HUDEP-2 (cell line): Measurements from ENCODE around the gene ANKRD40CL.

Experiments used
- DNase-seq, 76 experiments: peaks; one replicate each; lab custom pipeline; 2025; ENCODE audit not compliant: unreplicated experiment in 76 of 76; lab: John Stamatoyannopoulos, UW

Gene ANKRD40CL

DNA sequence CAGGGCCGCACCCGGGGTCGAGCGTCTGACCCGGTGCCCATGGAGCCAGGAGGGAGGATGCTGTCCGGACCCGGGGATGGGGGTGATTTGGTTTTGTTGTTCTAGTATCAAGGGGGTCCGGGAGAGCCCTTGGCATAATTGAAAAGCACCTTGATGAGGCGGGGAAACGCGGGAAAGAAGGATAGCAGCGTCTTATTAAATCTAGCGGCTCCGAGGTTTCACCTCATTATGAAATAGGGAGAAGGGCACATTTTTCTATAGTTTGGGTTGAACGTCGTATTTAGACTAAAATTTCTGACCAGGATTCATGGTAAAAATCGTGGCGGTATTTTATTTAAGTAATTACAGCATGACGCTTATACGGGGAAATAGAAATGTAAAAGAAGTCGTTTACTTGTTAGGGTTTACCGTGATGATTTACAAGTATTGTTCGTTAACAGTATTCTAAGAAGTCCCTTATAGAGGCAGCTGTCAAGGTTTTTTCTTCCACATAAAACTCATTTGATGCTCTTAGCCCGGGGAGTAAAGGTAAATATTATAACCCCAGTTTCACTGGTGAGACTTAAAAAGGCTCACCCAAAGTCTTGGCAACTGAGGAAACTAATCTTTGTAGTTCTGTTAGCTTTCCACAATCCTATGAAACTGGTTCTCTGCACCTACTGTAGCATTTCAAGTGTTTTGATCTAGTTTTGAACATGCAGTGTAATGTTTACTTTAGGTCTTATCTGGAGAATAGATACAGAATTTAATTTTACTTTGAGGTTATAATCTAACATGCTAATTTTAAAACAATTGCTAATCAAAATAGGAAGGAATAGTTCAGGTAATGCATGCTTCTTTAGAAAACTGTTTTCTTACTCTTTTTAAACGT, 47.2 kb downstream of the ANKRD40CL start:
- peak in 3 of 76 experiments; percentile 28 to 37 (median 31) for DNase-seq

DNA sequence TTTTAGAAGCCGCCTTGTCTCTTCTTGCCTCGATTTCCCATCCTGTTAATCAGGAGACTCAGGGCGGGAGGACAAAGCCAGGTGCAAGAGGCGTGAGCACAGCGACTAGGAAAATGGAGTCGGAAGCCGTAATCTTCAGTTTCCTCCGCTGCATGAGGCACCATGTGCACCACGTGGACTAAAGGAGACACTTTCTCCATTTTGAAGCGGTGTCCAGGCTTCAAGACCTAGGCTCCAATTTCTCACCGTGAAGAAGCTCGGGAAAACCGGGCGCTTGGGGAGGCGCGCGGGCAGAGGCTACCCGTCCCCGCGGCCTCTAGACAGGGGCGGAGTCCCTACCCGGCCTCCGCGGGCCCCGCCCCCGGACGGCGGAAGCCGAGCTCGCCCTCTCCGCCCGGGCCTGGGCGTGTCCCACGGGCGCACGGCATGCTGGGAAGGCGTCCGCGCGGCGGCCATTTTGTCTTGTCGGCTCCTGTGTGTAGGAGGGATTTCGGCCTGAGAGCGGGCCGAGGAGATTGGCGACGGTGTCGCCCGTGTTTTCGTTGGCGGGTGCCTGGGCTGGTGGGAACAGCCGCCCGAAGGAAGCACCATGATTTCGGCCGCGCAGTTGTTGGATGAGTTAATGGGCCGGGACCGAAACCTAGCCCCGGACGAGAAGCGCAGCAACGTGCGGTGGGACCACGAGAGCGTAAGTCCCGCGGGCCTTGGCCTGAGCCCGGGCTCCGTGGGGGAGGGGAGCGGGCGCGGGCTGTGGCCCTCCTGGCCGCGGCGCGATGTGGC, 48.0 kb downstream of the ANKRD40CL start, which contains the start of gene LUC7L3:
LUC7L3 (plus strand) TSS at position 460 of the 780 bp plus-strand sequence; CDS start at position 590, 130 bp downstream.
- DNase-seq = peak in 75 of 76 experiments; percentile 36 to 96 (median 86)

DNA sequence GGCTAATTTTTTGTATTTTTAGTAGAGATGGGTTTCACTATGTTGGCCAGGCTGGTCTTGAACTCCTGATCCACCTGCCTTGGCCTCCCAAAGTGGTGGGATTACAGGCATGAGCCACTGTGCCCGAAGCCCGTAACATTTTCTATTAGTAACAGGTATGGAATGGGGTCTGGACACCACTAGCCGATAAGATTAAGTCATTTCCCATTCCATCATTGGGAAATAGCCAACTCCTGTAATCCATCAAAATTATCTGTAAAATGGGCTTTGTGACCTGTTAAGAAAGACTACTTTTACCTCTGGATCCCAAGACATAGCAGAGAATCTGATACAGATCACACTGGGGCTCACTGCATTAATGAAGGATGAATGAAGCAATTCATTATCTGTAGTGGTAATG, 51.8 kb downstream of the ANKRD40CL start:
- DNase-seq = no peak

DNA sequence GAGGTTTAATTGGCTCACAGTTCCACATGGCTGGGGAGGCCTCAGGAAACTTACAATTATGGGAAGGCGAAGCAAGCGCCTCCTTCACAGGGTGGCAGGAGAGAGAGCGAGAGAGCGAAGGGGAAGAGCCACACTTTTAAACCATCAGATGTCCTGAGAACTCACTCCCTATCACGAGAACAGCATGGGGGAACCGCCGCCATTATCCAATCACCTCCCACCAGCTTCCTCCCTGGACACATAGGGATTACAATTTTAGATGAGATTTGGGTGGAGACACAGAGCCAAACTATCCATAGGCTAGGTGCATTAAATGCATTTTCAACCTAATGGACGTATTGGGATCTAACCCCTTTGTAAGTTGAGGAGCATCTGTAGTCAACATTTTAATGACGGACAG, 54.7 kb downstream of the ANKRD40CL start:
- no peak for DNase-seq
